ENCODE data around the gene TOB1.

- TF ChIP-seq SUZ12 (IDR thresholded peaks at IDR 0.05; ENCODE audit: extremely low read depth, insufficient read depth, insufficient read length) (no peak), ZNF274 (IDR thresholded peaks at IDR 0.05; ENCODE audit: low read depth, low read length) (no peak)
Observed at GRCh38 chr17:50877838-50878237, 11.7 kb upstream of the TOB1 start.

Measured in NT2/D1 (cell line).